HEK293 (cell line): Measurements from ENCODE around the gene CBX7.

Experiments
- CTCF ChIA-PET: fragments of 350-600 bp; formaldehyde crosslinking; extraction: SDS; loops from one replicate; lab custom pipeline; 2021; ENCODE audit warnings: antibody characterized with exemption; lab: Yijun Ruan, JAX
- POLR2A ChIA-PET: fragments of 300-600 bp; formaldehyde crosslinking; extraction: SDS; loops from one replicate; lab custom pipeline; 2020; ENCODE audit warnings: antibody characterized with exemption, inconsistent platforms; lab: Yijun Ruan, JAX
- H3K27ac ChIP-seq: fragments of 200-500 bp; sonication (Bioruptor generic); 2 replicates; pipeline ENCODE4 v1.5.1; 2014; ENCODE audit warnings: low read depth, low read length, control low read depth, inconsistent platforms; ENCODE audit errors: extremely low read depth
- H3K36me3 ChIP-seq, 2 experiments: fragments of 200-500 bp in 1 of 2; sonication (Bioruptor generic) in 1 of 2; 1 replicate in 1 of 2; 2 replicates in 1 of 2; pipeline ENCODE4 v1.5.1; 2014 to 2017; ENCODE audit warnings: inconsistent platforms in 2 of 2, low read length in 2 of 2; ENCODE audit not compliant: control insufficient read depth in 2 of 2, insufficient read depth in 1 of 2
- H3K4me1 ChIP-seq: fragments of 200-500 bp; sonication (Bioruptor generic); 2 replicates; pipeline ENCODE4 v1.5.1; 2014; ENCODE audit warnings: mild to moderate bottlenecking, low read length, inconsistent platforms; ENCODE audit not compliant: control insufficient read depth, insufficient read depth
- H3K4me3 ChIP-seq: 2 replicates; pipeline ENCODE4 v1.5.1; 2011; ENCODE audit warnings: low read depth, mild to moderate bottlenecking, control low read depth, low read length, moderate library complexity
- H3K9me3 ChIP-seq: fragments of 200-500 bp; sonication (Bioruptor generic); 2 replicates; pipeline ENCODE4 v1.5.1; 2014; ENCODE audit warnings: low read depth, low read length, inconsistent platforms; ENCODE audit not compliant: control insufficient read depth, insufficient read depth
- OSR2 ChIP-seq: fragments of 450-650 bp; formaldehyde crosslinking; IDR thresholded peaks from 2 replicates; pipeline ENCODE4 v1.5.1; 2016; ENCODE audit warnings: missing biosample characterization, missing genetic modification characterization
- PRDM4 ChIP-seq: fragments of 450-650 bp; formaldehyde crosslinking; IDR thresholded peaks from 2 replicates; pipeline ENCODE4 v1.5.1; 2017; ENCODE audit warnings: missing biosample characterization, missing genetic modification characterization
- SCRT1 ChIP-seq: fragments of 450-650 bp; formaldehyde crosslinking; IDR thresholded peaks from 2 replicates; pipeline ENCODE4 v1.5.1; 2016; ENCODE audit warnings: missing biosample characterization, missing genetic modification characterization, borderline replicate concordance
- SETDB1 ChIP-seq: IDR thresholded peaks from one replicate; pipeline ENCODE4 v1.6.1; 2017; ENCODE audit warnings: mild to moderate bottlenecking, low read length, moderate library complexity, mixed read lengths; ENCODE audit not compliant: insufficient read length
- SP7 ChIP-seq: fragments of 450-650 bp; formaldehyde crosslinking; IDR thresholded peaks from 2 replicates; pipeline ENCODE4 v1.5.1; 2016; ENCODE audit warnings: missing biosample characterization, missing genetic modification characterization
- ZBTB20 ChIP-seq: fragments of 450-650 bp; formaldehyde crosslinking; IDR thresholded peaks from 2 replicates; pipeline ENCODE4 v1.5.1; 2016; ENCODE audit warnings: missing biosample characterization, missing genetic modification characterization
- ZNF10 ChIP-seq: fragments of 450-650 bp; formaldehyde crosslinking; IDR thresholded peaks from 2 replicates; pipeline ENCODE4 v1.5.1; 2017; ENCODE audit warnings: missing biosample characterization, missing genetic modification characterization
- ZNF175 ChIP-seq: fragments of 450-650 bp; formaldehyde crosslinking; IDR thresholded peaks from 2 replicates; pipeline ENCODE4 v1.5.1; 2016; ENCODE audit warnings: missing biosample characterization, missing genetic modification characterization
- ZNF19 ChIP-seq: fragments of 450-650 bp; formaldehyde crosslinking; IDR thresholded peaks from 2 replicates; pipeline ENCODE4; 2016; ENCODE audit warnings: missing biosample characterization, missing genetic modification characterization, low read depth
- ZNF221 ChIP-seq: fragments of 450-650 bp; formaldehyde crosslinking; IDR thresholded peaks from 2 replicates; pipeline ENCODE4 v1.5.1; 2017; ENCODE audit warnings: missing biosample characterization, missing genetic modification characterization, borderline replicate concordance
- ZNF292 ChIP-seq: fragments of 450-650 bp; formaldehyde crosslinking; IDR thresholded peaks from 2 replicates; pipeline ENCODE4 v1.5.1; 2016; ENCODE audit warnings: low read depth, missing biosample characterization, missing genetic modification characterization, borderline replicate concordance
- ZNF324 ChIP-seq: fragments of 450-650 bp; formaldehyde crosslinking; IDR thresholded peaks from 2 replicates; pipeline ENCODE4 v1.5.1; 2016; ENCODE audit warnings: missing biosample characterization, missing genetic modification characterization
- ZNF362 ChIP-seq: fragments of 450-650 bp; formaldehyde crosslinking; IDR thresholded peaks from 2 replicates; pipeline ENCODE4 v1.5.1; 2016; ENCODE audit warnings: missing biosample characterization, missing genetic modification characterization
- ZNF473 ChIP-seq: fragments of 450-650 bp; formaldehyde crosslinking; IDR thresholded peaks from 2 replicates; pipeline ENCODE4 v1.5.1; 2017; ENCODE audit warnings: missing biosample characterization, missing genetic modification characterization
- ZNF677 ChIP-seq: fragments of 450-650 bp; IDR thresholded peaks from 2 replicates; pipeline ENCODE4 v1.5.0; 2018; ENCODE audit warnings: missing biosample characterization, mild to moderate bottlenecking, missing genetic modification characterization, moderate library complexity
- ZNF707 ChIP-seq: fragments of 450-650 bp; formaldehyde crosslinking; IDR thresholded peaks from 2 replicates; pipeline ENCODE4 v1.5.1; 2016; ENCODE audit warnings: missing biosample characterization, missing genetic modification characterization
- ZNF76 ChIP-seq: fragments of 450-650 bp; formaldehyde crosslinking; IDR thresholded peaks from 2 replicates; pipeline ENCODE4; 2016; ENCODE audit warnings: low read depth, missing biosample characterization, missing genetic modification characterization, borderline replicate concordance
- ZSCAN16 ChIP-seq: fragments of 450-650 bp; formaldehyde crosslinking; IDR thresholded peaks from 2 replicates; pipeline ENCODE4 v1.5.1; 2016; ENCODE audit warnings: missing biosample characterization, missing genetic modification characterization
- ZSCAN4 ChIP-seq: fragments of 450-650 bp; formaldehyde crosslinking; IDR thresholded peaks from 2 replicates; pipeline ENCODE4 v1.5.1; 2017; ENCODE audit warnings: missing biosample characterization, missing genetic modification characterization
- ZXDB ChIP-seq: fragments of 450-650 bp; formaldehyde crosslinking; IDR thresholded peaks from 2 replicates; pipeline ENCODE4 v1.5.1; 2016; ENCODE audit warnings: missing biosample characterization, missing genetic modification characterization
- TF ChIP-seq, protein P1 (sequence below): fragments of 450-650 bp; formaldehyde crosslinking; IDR thresholded peaks from 2 replicates; pipeline ENCODE4 v1.5.1; 2016; ENCODE audit warnings: missing biosample characterization, missing genetic modification characterization

The CBX7 gene

DNA sequence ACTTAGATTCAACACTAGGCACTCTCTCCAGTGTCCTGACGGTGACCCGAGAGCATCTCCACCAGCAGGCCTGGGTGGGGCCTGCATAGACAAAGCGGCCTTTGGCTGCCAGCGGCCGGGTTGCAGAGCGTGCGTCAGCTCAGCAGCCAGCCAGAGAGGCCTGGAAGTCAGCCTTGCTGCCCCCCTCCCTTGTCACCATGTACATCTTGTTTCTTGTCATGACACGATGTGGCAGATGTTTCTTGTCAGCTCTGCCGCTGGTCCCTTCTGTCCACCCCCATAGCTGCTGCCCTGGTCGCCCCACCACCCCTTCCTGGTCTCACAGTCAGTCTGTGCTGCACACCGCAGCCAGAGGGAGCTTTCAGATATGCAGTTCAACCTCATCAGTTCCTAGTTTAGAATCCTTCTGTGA, 33.1 kb upstream of the CBX7 start:
- H3K9me3 ChIP-seq, result no peaks in the 10 kb centered on the region
- no peaks in the 10 kb centered on the region for H3K4me1 ChIP-seq
- no peaks in the 10 kb centered on the region for H3K36me3 ChIP-seq
- POLR2A ChIA-PET, result no interaction called here
- CTCF ChIA-PET, result interaction anchor here (1.0 kb wide), 1 partner anchor 12 kb away, joined by 3 read pairs; no protein-coding TSS in a partner anchor
- TF ChIP-seq ZNF362, result no peak
- TF ChIP-seq, protein P1, sequence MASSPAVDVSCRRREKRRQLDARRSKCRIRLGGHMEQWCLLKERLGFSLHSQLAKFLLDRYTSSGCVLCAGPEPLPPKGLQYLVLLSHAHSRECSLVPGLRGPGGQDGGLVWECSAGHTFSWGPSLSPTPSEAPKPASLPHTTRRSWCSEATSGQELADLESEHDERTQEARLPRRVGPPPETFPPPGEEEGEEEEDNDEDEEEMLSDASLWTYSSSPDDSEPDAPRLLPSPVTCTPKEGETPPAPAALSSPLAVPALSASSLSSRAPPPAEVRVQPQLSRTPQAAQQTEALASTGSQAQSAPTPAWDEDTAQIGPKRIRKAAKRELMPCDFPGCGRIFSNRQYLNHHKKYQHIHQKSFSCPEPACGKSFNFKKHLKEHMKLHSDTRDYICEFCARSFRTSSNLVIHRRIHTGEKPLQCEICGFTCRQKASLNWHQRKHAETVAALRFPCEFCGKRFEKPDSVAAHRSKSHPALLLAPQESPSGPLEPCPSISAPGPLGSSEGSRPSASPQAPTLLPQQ, result no peak
- TF ChIP-seq OSR2 (tag by site-specific recombination), result no peak
- TF ChIP-seq ZNF19 (tag by site-specific recombination), result no peak
- no peak for TF ChIP-seq ZSCAN16 (tag by site-specific recombination)
- no peak for TF ChIP-seq ZNF76 (tag by site-specific recombination)
- no peak for TF ChIP-seq ZNF677 (tag by site-specific recombination)
- no peak for TF ChIP-seq ZBTB20 (tag by site-specific recombination)
- no peak for TF ChIP-seq ZNF292 (tag by site-specific recombination)
- no peak overlapping the region for H3K27ac ChIP-seq
- H3K4me3 ChIP-seq, result no peak overlapping the region

- TF ChIP-seq ZSCAN16 (tag by site-specific recombination), result no peak
- TF ChIP-seq ZNF10 (tag by site-specific recombination), result no peak
- TF ChIP-seq SP7 (tag by site-specific recombination), result no peak
- TF ChIP-seq ZNF221 (tag by site-specific recombination), result no peak
- no peak for TF ChIP-seq ZXDB
- no peak for TF ChIP-seq ZSCAN4 (tag by site-specific recombination)
- TF ChIP-seq ZNF324 (tag by site-specific recombination), result no peak
- no peak for TF ChIP-seq ZNF175 (tag by site-specific recombination)
- TF ChIP-seq SETDB1, result no peak
- no peak for TF ChIP-seq ZNF473 (tag by site-specific recombination)
- TF ChIP-seq SCRT1 (tag by site-specific recombination), result no peak
- TF ChIP-seq PRDM4 (tag by site-specific recombination), result no peak
- no peak for TF ChIP-seq ZNF707
- Histone ChIP-seq H3K9me3 (no peaks in the 10 kb centered on the region), H3K4me1 (no peaks in the 10 kb centered on the region), H3K36me3 (no peaks in the 10 kb centered on the region), H3K27ac (no peak overlapping the region), H3K4me3 (no peak overlapping the region)
- POLR2A ChIA-PET, result no interaction called here
- CTCF ChIA-PET, result interaction anchor here (1.2 kb wide), 1 partner anchor 127 kb away, joined by 3 read pairs; no protein-coding TSS in a partner anchor
These were observed 32.4 kb upstream of the CBX7 start for GRCh38 chr22:39184586-39185577.
